GM11168 (cell line): ENCODE data around the gene BATF3.
"Not testable (repeated sequence)": the region's sequence is repeated elsewhere in the genome, so short reads cannot be mapped to it uniquely, and the experiment has no call there.

Experiments used
- in situ Hi-C: fragments of 300-500 bp; cut with MboI; formaldehyde crosslinking; loops from one replicate; pipeline ENCODE4 v1.12.0; 2022; ENCODE audit warnings: low sequenced_read_pairs; ENCODE audit not compliant: unreplicated experiment

Gene BATF3

DNA sequence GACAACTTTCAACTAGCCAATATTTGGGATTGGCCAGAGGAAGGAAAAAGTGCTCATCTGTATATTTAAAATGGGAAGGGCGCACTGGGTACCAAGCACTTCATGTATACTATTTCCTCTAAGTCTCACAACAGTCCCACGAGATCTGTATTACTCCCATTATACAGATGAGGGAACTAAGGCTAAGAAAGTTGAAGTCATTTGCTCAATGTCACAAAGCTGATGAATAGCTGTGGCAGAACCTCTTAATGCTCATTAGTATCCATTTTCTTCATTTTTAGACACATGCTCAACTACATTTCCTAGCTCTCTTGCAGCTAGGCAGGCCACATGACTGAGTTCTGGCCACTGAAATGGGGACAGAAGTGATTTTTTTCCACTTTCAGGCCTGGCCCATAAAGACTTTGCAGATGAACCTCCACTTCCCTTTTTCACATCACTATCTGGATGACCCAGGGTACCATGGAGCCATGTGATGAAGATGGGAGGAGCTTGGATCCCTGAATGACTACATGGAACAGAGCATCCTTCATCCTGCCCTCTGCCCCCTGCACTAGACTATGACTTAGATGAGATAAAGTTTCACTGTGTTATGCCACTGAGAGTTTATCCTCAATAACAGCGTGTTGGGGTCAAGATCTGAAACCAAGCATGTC is 59.3 kb downstream of the BATF3 start:
- in situ Hi-C loops, result no loop called here

DNA sequence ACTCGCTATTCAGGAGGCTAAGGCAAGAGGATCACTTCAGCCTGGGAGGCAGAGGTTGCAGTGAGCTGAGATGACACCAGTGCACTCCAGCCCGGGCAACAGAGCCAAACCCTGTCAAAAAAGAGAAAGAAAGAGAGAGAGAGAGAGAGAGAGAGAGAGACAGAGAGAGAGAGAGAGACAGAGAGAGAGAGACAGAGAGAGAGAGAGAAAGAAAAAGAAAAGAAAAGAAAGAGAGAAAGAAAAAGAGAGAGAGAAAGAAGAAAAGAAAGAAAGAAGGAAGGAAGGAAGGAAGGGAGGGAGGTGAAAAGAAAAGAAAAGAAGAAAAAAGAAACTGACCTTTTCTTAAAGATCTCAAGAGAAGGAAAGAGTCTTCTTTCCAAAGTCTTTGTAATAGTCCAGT is 60.1 kb downstream of the BATF3 start:
- in situ Hi-C loops, result not testable (repeated sequence)

DNA sequence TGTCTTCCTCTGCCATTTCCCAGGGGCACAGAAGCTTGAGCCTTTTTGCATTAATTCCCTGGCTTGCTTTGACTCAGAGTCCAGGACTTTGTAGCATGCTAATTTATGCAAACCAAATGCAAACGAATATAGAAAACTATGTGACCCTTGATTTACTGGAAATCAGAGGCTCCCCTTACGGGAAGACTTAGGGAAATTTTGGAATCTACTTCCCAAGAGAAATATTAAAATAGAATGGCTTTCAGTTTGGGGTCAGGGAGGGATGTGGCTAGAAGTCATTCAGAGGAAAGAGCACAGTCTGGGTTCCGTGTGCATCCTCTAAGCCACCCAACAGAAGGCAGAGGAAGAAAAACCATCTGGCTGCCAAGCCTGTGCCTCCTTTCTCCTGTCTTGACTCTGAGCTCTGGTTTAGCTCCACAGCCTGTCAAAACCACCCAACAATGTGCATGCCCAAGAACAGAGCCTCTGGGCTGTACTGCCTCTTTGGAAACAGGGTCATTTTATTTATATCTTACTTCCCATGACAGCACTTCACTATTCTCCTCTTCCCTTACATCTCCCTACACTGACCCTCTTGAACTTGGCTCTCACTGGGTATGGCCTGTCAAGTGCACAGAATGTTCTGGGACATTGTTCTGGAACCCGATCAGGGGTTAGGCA is 61.0 kb downstream of the BATF3 start:
- in situ Hi-C loops, result no loop called here

DNA sequence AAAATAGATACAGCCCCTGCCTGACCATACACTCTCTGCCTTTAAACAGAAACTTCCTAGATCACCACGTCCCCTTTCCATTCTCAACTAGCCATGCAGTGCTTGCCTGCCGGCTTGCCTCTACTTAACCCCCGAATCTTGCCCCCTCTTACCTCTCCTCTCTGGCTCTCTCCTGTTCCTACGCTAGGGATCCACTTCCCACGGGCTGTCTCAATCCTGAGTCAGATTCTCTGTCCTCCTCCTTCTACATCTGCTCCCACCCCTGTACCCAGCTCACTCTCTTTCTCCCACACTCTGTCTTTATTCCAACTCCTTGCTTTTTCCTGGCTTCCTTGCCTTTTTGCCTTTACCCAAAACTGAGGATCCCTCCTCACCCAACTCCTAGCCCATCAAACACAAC is 61.7 kb downstream of the BATF3 start:
- in situ Hi-C loops, result no loop called here
